ENCODE results near the gene TOP1.

Gene TOP1

GRCh38 chr20:41133709-41134361 is 105.2 kb downstream of the TOP1 start:
- ATAC-seq, result peak; percentile 37 to 40

GRCh38 chr20:41134362-41135186 is 106.0 kb downstream of the TOP1 start:
- no peak for ATAC-seq

- peak; percentile 8 to 17 for ATAC-seq
Measured at GRCh38 chr20:41135187-41135887, 106.7 kb downstream of the TOP1 start.

GRCh38 chr20:41135888-41136679 is 107.5 kb downstream of the TOP1 start:
- ATAC-seq, result no peak

GRCh38 chr20:41136680-41137613 is 108.3 kb downstream of the TOP1 start, which contains the start of gene PLCG1:
TSS of gene PLCG1 (plus strand) at chr20:41137543. CDS start at chr20:41137642, 99 bp downstream.
- ATAC-seq, result peak; percentile 62 to 68

- ATAC-seq, result peak; percentile 11 to 15
Measured at GRCh38 chr20:41137614-41138474, 109.2 kb downstream of the TOP1 start.

GRCh38 chr20:41138475-41139226 is 110.0 kb downstream of the TOP1 start:
- ATAC-seq, result no peak

GRCh38 chr20:41139227-41140093 is 110.8 kb downstream of the TOP1 start:
- no peak for ATAC-seq

- no peak for ATAC-seq
Measured at GRCh38 chr20:41140226-41141133, 111.9 kb downstream of the TOP1 start.

- ATAC-seq, result no peak
Measured at GRCh38 chr20:41141153-41141815, 112.7 kb downstream of the TOP1 start.

GRCh38 chr20:41142245-41142644 is 113.6 kb downstream of the TOP1 start:
- ATAC-seq, result no peak

GRCh38 chr20:41142919-41143318 is 114.3 kb downstream of the TOP1 start:
- ATAC-seq, result peak; percentile 36 to 52

GRCh38 chr20:41143354-41143753 is 114.7 kb downstream of the TOP1 start:
- ATAC-seq, result no peak

GRCh38 chr20:41145317-41145716 is 116.7 kb downstream of the TOP1 start:
- no peak for ATAC-seq

GRCh38 chr20:41145821-41146620 is 117.4 kb downstream of the TOP1 start:
- no peak for ATAC-seq

- ATAC-seq, result no peak
Measured at GRCh38 chr20:41147767-41148191, 119.2 kb downstream of the TOP1 start.

Data from activated CD4-positive, CD25-positive, alpha-beta regulatory T cell treated with anti-CD3 and anti-CD28 coated beads, Interleukin-2, amount 50 U/mL, for 24 hours (primary cell).